Prostate gland (tissue), 2 donors: ENCODE results near the gene PSMD3. TPM values are rescaled to one million over a fixed set of nuclear protein-coding genes. Genes with fewer than 3 reads are reported as not detected.
"Not testable (repeated sequence)": the region's sequence is repeated elsewhere in the genome, so short reads cannot be mapped to it uniquely, and the experiment has no call there.

Source experiments
- DNase-seq: peaks from one replicate; pipeline ENCODE4 v3.0.0-alpha.2; 2019; ENCODE audit warnings: low spot score
- H3K27ac ChIP-seq, 2 donors: fragments of 200-600 bp; sonication (generic); 2 replicates each; pipeline ENCODE4 v1.5.1; 2017 to 2019
- H3K27me3 ChIP-seq: fragments of 200-600 bp; sonication (generic); replicated peaks from 2 replicates; pipeline ENCODE4 v1.5.1; 2019; ENCODE audit not compliant: insufficient read depth
- H3K36me3 ChIP-seq, 2 donors: fragments of 200-600 bp; sonication (generic); 1 replicate in 1 of 2; 2 replicates in 1 of 2; pipeline versions ENCODE4 v1.5.1 to v1.8.1; 2017 to 2019
- H3K4me1 ChIP-seq: fragments of 200-600 bp; sonication (generic); replicated peaks from 2 replicates; pipeline ENCODE4 v1.5.1; 2019
- H3K4me3 ChIP-seq, 2 donors: fragments of 200-600 bp; sonication (generic); 2 replicates each; pipeline ENCODE4 v1.5.1; 2017 to 2019
- H3K9me3 ChIP-seq: fragments of 200-600 bp; sonication (generic); 2 replicates; pipeline ENCODE4 v1.5.1; 2017
- CTCF ChIP-seq, 4 experiments: fragments of 200-600 bp in 2 of 4; fragments of 450-650 bp in 2 of 4; sonication (generic) in 2 of 4; IDR thresholded peaks; 1 replicate in 3 of 4; 2 replicates in 1 of 4; pipeline ENCODE4 v1.5.1; 2016 to 2019; ENCODE audit warnings: antibody characterized with exemption in 4 of 4, mild to moderate bottlenecking in 2 of 4, moderate library complexity in 2 of 4
- POLR2A ChIP-seq: fragments of 450-650 bp; IDR thresholded peaks from one replicate; pipeline ENCODE4 v1.6.1; 2016; ENCODE audit warnings: antibody characterized with exemption, mild to moderate bottlenecking
- POLR2AphosphoS5 ChIP-seq: sonication (generic); formaldehyde crosslinking; IDR thresholded peaks from one replicate; pipeline ENCODE4 v1.6.1; 2017; ENCODE audit warnings: antibody characterized with exemption
- WGBS: methylation state at CpG from one replicate; pipeline ENCODE4 v1.1.5; 2018; 5-methylcytosine and 5-hydroxymethylcytosine counted together
- intact Hi-C: fragments of 100-400 bp; cut with DNase I; formaldehyde crosslinking; loops from one replicate; pipeline ENCODE4 v1.14.2; 2022
- total RNA-seq, 2 donors: library from RNA; depleted of rRNA; stranded (reverse); fragments of >200 nt; gene quantifications; one replicate each; pipeline ENCODE4 v1.1.0, GENCODE V29; 2016

PSMD3 gene
- total RNA-seq, 2 donors from 2014 or later: 96.4 to 116 TPM

- WGBS: 75% methylated on average over 4 of the region's 4 CpGs
- no peak for TF ChIP-seq POLR2A
- H3K27me3 ChIP-seq: no peaks in the 10 kb centered on the region
- intact Hi-C loops: no loop called here
- peaks cover 15 to 47% of the 10 kb centered on the region in 2 donors for H3K36me3 ChIP-seq
- H3K27ac ChIP-seq: no peak overlapping the region
- DNase-seq: no peak
- no peaks in the 10 kb centered on the region for H3K4me1 ChIP-seq
- H3K4me3 ChIP-seq: no peak overlapping the region
- no peaks in the 10 kb centered on the region for H3K9me3 ChIP-seq
These were observed 16.9 kb downstream of the PSMD3 start for GRCh38 chr17:39997543-39997942.

- no peak for DNase-seq
- no peaks in the 10 kb centered on the region for H3K4me1 ChIP-seq
- TF ChIP-seq CTCF (IDR thresholded peaks at IDR 0.05): no peak
- no peak for TF ChIP-seq POLR2AphosphoS5
- TF ChIP-seq POLR2A: no peak
- H3K27me3 ChIP-seq: no peaks in the 10 kb centered on the region
- H3K4me3 ChIP-seq: no peak overlapping the region
- intact Hi-C loops: no loop called here
- H3K36me3 ChIP-seq: peaks cover 8 to 32% of the 10 kb centered on the region in 2 donors
- 85% methylated on average over 4 of the region's 4 CpGs for WGBS
- H3K27ac ChIP-seq: no peak overlapping the region
- H3K9me3 ChIP-seq: no peaks in the 10 kb centered on the region
These were observed 18.5 kb downstream of the PSMD3 start for GRCh38 chr17:39999067-39999466.

GRCh38 chr17:40000161-40000560, 19.6 kb downstream of the PSMD3 start:
- no peak overlapping the region for H3K4me3 ChIP-seq
- H3K27me3 ChIP-seq: no peaks in the 10 kb centered on the region
- TF ChIP-seq POLR2AphosphoS5 (no peak), POLR2A (no peak), CTCF (IDR thresholded peaks at IDR 0.05) (no peak)
- WGBS: 86% methylated on average over 7 of the region's 7 CpGs
- H3K4me1 ChIP-seq: no peaks in the 10 kb centered on the region
- no peak for DNase-seq
- intact Hi-C loops: no loop called here
- no peak overlapping the region for H3K27ac ChIP-seq
- peaks cover 6 to 21% of the 10 kb centered on the region in 2 donors for H3K36me3 ChIP-seq
- no peaks in the 10 kb centered on the region for H3K9me3 ChIP-seq

- DNase-seq, H3K27ac ChIP-seq, H3K9me3 ChIP-seq, H3K27me3 ChIP-seq, intact Hi-C loops, H3K4me1 ChIP-seq, H3K4me3 ChIP-seq: not testable (repeated sequence)
- WGBS: 93% methylated on average over 8 of the region's 8 CpGs
- H3K36me3 ChIP-seq: peaks cover 6 to 12% of the 10 kb centered on the region in 2 donors
These were observed 20.7 kb downstream of the PSMD3 start for GRCh38 chr17:40001335-40001734.

- H3K9me3 ChIP-seq: no peaks in the 10 kb centered on the region
- intact Hi-C loops: no loop called here
- H3K4me1 ChIP-seq: no peaks in the 10 kb centered on the region
- H3K27ac ChIP-seq: no peak overlapping the region
- WGBS: 85% methylated on average over 9 of the region's 9 CpGs
- DNase-seq: no peak
- H3K4me3 ChIP-seq: no peak overlapping the region
- no peaks in the 10 kb centered on the region for H3K36me3 ChIP-seq
- TF ChIP-seq CTCF (IDR thresholded peaks at IDR 0.05) (no peak), POLR2AphosphoS5 (no peak), POLR2A (no peak)
- no peaks in the 10 kb centered on the region for H3K27me3 ChIP-seq
These were observed 23.5 kb downstream of the PSMD3 start for GRCh38 chr17:40004072-40004471.

- Histone ChIP-seq H3K4me1 (no peaks in the 10 kb centered on the region), H3K36me3 (no peaks in the 10 kb centered on the region), H3K9me3 (no peaks in the 10 kb centered on the region), H3K27ac (no peak overlapping the region), H3K27me3 (no peaks in the 10 kb centered on the region), H3K4me3 (no peak overlapping the region)
- no peak for DNase-seq
- 86% methylated on average over 7 of the region's 7 CpGs for WGBS
- intact Hi-C loops: no loop called here
- no peak for TF ChIP-seq POLR2AphosphoS5
- TF ChIP-seq POLR2A: no peak
- TF ChIP-seq CTCF (IDR thresholded peaks at IDR 0.05): no peak
These were observed 24.1 kb downstream of the PSMD3 start for GRCh38 chr17:40004712-40005111.
